Measurements from ENCODE around the gene NADSYN1. TPM values are rescaled to one million over a fixed set of nuclear protein-coding genes. Genes with fewer than 3 reads are reported as not detected.
A peak's percentile ranks its signal among the peaks of the same experiment; 100 is the strongest.

Gene NADSYN1
- total RNA-seq, 4 donors from 2014 or later, result 41.2 to 67.2 (median 59.8) TPM

DNA sequence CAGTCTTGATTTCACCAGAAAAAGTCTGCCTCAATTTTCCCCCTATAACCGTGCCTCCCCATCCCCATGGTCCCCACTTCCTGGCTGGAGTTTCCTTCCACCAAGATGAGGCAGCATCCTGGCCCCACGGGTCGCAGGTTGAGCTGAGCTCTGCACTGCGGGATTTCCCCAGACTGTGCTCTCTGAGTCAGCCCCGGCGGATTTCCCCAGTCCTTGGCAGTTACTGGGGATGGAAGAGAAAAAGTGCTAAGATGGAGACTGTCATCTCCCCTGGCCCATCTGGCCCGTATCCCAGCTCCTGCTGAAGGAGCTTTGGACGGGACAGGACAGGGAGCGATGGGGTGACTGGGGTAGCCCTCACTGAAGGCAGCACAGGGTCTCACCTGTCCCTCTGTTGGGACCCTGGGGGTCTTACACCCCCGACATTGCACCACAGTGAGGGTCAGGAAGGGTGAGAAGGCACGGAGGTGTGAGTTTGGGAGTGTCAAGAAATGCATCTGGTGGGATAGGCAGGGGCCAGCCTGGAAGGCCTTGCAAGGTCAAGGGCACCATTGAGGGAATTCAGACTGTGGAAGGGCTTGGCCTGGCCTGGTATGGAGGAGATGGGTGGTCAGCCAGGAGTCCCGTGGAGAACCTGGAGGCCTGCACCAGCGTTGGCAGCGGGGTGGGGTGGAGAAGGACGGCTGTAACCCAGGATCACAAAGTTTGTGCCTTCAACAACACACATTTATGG lies 36.5 kb downstream of the NADSYN1 start:
- TF ChIP-seq CTCF (IDR thresholded peaks at IDR 0.05), result no peak
- TF ChIP-seq POLR2A (IDR thresholded peaks at IDR 0.05), result no peak
- intact Hi-C loops (cut with DNase I; ENCODE audit: low total_unique reads), result no loop called here
- 70 to 74% methylated on average over 14 to 15 of the region's 15 CpGs for WGBS, 2 donors
- peak in 1 of 2 donors; percentile 67 for DNase-seq (ENCODE audit: low spot score in 2 of 2)
- no peak overlapping the region for H3K4me3 ChIP-seq (ENCODE audit: low read depth, poor library complexity, severe bottlenecking)

GRCh38 chr11:71490044-71490730 lies 37.2 kb downstream of the NADSYN1 start:
- intact Hi-C loops (cut with DNase I; ENCODE audit: low total_unique reads), result no loop called here
- no peak overlapping the region for H3K4me3 ChIP-seq (ENCODE audit: low read depth, poor library complexity, severe bottlenecking)
- 94 to 97% methylated on average over 23 of the region's 23 CpGs for WGBS, 2 donors
- no peak for TF ChIP-seq CTCF (IDR thresholded peaks at IDR 0.05)
- TF ChIP-seq POLR2A (IDR thresholded peaks at IDR 0.05), result no peak
- peak in 1 of 2 donors; percentile 72 for DNase-seq (ENCODE audit: low spot score in 2 of 2)

GRCh38 chr11:71490731-71491390 lies 37.9 kb downstream of the NADSYN1 start:
- TF ChIP-seq CTCF (IDR thresholded peaks at IDR 0.05) (no peak), POLR2A (IDR thresholded peaks at IDR 0.05) (no peak)
- WGBS, 2 donors, result 95 to 98% methylated on average over 28 of the region's 28 CpGs
- intact Hi-C loops (cut with DNase I; ENCODE audit: low total_unique reads), result no loop called here
- H3K4me3 ChIP-seq (ENCODE audit: low read depth, poor library complexity, severe bottlenecking), result no peak overlapping the region
- DNase-seq (ENCODE audit: low spot score in 2 of 2), result peak in 1 of 2 donors; percentile 74

GRCh38 chr11:71491531-71491930 lies 38.5 kb downstream of the NADSYN1 start:
- H3K4me3 ChIP-seq (ENCODE audit: low read depth, poor library complexity, severe bottlenecking), result no peak overlapping the region
- TF ChIP-seq CTCF (IDR thresholded peaks at IDR 0.05) (no peak), POLR2A (IDR thresholded peaks at IDR 0.05) (no peak)
- intact Hi-C loops (cut with DNase I; ENCODE audit: low total_unique reads), result no loop called here
- DNase-seq (ENCODE audit: low spot score in 2 of 2), result peak in 1 of 2 donors; percentile 64
- WGBS, 2 donors, result 94 to 98% methylated on average over 17 to 19 of the region's 19 CpGs

DNA sequence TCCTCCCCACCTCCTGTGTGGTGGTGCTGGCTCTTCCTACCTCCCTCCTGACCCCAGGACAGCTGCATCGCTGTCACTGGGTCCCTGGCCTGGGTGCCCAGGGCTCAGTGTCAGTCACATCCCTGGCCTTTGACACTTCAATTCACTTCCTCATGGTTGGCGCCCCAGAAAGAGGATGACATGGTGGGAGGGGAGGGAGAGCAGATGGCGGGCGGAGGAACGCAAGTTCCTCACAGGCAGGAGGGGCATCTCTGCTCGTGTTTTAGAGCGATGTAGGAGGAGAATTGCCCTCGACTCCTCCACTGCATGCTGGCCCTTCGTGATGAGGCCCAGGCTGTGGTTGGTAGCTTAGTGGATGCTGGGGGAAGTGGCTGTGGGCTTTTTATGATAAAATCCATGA lies 38.9 kb downstream of the NADSYN1 start:
- WGBS, 2 donors, result 89 to 92% methylated on average over 9 of the region's 9 CpGs
- DNase-seq (ENCODE audit: low spot score in 2 of 2), result peak in 1 of 2 donors; percentile 64
- TF ChIP-seq CTCF (IDR thresholded peaks at IDR 0.05) (no peak), POLR2A (IDR thresholded peaks at IDR 0.05) (no peak)
- no peak overlapping the region for H3K4me3 ChIP-seq (ENCODE audit: low read depth, poor library complexity, severe bottlenecking)
- intact Hi-C loops (cut with DNase I; ENCODE audit: low total_unique reads), result no loop called here
